Neural cell (in vitro differentiated cells): ENCODE results near the gene MLLT3. TPM values are rescaled to one million over a fixed set of nuclear protein-coding genes. Genes with fewer than 3 reads are reported as not detected.

Source experiments
- H2AFZ ChIP-seq: fragments of 200-600, 300-800 bp; sonication (generic), shearing (Covaris generic); 2 replicates; pipeline ENCODE4 v1.6.0; 2014; ENCODE audit warnings: low read depth, mild to moderate bottlenecking, antibody characterized with exemption, low read length, moderate library complexity
- H3F3A ChIP-seq: fragments of 200-600 bp; shearing (Covaris generic); 2 replicates; pipeline ENCODE4 v1.6.1; 2016; ENCODE audit warnings: mild to moderate bottlenecking, moderate library complexity, mixed read lengths, antibody characterized with exemption, low read length; ENCODE audit not compliant: insufficient read depth, poor library complexity, severe bottlenecking
- H3K27ac ChIP-seq: fragments of 200-600, 300-800 bp; sonication (generic), shearing (Covaris generic); 2 replicates; pipeline ENCODE4 v1.5.1; 2014; ENCODE audit warnings: mild to moderate bottlenecking, low read length, moderate library complexity
- H3K27me3 ChIP-seq: fragments of 300-800, 200-600 bp; sonication (generic), shearing (Covaris generic); 2 replicates; pipeline ENCODE4 v1.6.0; 2014; ENCODE audit warnings: mild to moderate bottlenecking, low read depth, low read length, moderate library complexity; ENCODE audit not compliant: insufficient read depth
- H3K36me3 ChIP-seq: fragments of 300-800, 200-600 bp; sonication (generic), shearing (Covaris generic); 2 replicates; pipeline ENCODE4 v1.5.1; 2014; ENCODE audit warnings: mild to moderate bottlenecking, antibody characterized with exemption, low read length, moderate library complexity; ENCODE audit not compliant: insufficient read depth
- H3K4me2 ChIP-seq: fragments of 300-800, 200-600 bp; sonication (generic), shearing (Covaris generic); 2 replicates; pipeline ENCODE4 v1.6.0; 2014; ENCODE audit warnings: mild to moderate bottlenecking, low read length
- H3K4me3 ChIP-seq: fragments of 300-800, 200-600 bp; sonication (generic), shearing (Covaris generic); 2 replicates; pipeline ENCODE4 v1.5.1; 2014; ENCODE audit warnings: mild to moderate bottlenecking, low read length, moderate library complexity
- H3K79me2 ChIP-seq: fragments of 200-600 bp; shearing (Covaris generic); replicated peaks from 2 replicates; pipeline ENCODE4 v1.6.0; 2014; ENCODE audit warnings: mild to moderate bottlenecking, low read length, moderate library complexity; ENCODE audit not compliant: insufficient read depth
- H3K9ac ChIP-seq: fragments of 300-800, 200-600 bp; sonication (generic), shearing (Covaris generic); 2 replicates; pipeline ENCODE4 v1.6.1; 2016; ENCODE audit warnings: mild to moderate bottlenecking, low read length, mixed read lengths
- H3K9me2 ChIP-seq: fragments of 200-600 bp; shearing (Covaris generic); 2 replicates; pipeline ENCODE4 v1.6.1; 2016; ENCODE audit warnings: mild to moderate bottlenecking, low read length, mixed read lengths; ENCODE audit not compliant: insufficient read depth
- H3K9me3 ChIP-seq: fragments of 200-600, 300-800 bp; sonication (generic), shearing (Covaris generic); 2 replicates; pipeline ENCODE4 v1.6.1; 2016; ENCODE audit warnings: mild to moderate bottlenecking, mixed run types, low read length, moderate library complexity, mixed read lengths
- H4K20me1 ChIP-seq: fragments of 200-600 bp; shearing (Covaris generic); 2 replicates; pipeline ENCODE4 v1.6.1; 2016; ENCODE audit warnings: mild to moderate bottlenecking, mixed run types; ENCODE audit not compliant: insufficient read depth
- EP300 ChIP-seq: fragments of 450-650 bp; conservative IDR thresholded peaks from 2 replicates; pipeline ENCODE4 v1.6.1; 2014; ENCODE audit warnings: antibody characterized with exemption, mild to moderate bottlenecking, moderate library complexity; ENCODE audit not compliant: poor library complexity, severe bottlenecking
- MXI1 ChIP-seq: fragments of 450-650 bp; conservative IDR thresholded peaks from 2 replicates; pipeline ENCODE4 v1.6.1; 2014; ENCODE audit warnings: antibody characterized with exemption, mild to moderate bottlenecking; ENCODE audit not compliant: poor library complexity, severe bottlenecking
- POLR2AphosphoS5 ChIP-seq: IDR thresholded peaks from 2 replicates; pipeline ENCODE4 v1.6.1; 2012
- SMC3 ChIP-seq: fragments of 450-650 bp; conservative IDR thresholded peaks from 2 replicates; pipeline ENCODE4 v1.6.1; 2014; ENCODE audit warnings: antibody characterized with exemption, mild to moderate bottlenecking, moderate library complexity; ENCODE audit not compliant: poor library complexity
- TAF1 ChIP-seq: IDR thresholded peaks from 2 replicates; pipeline ENCODE4 v1.6.1; 2012; ENCODE audit warnings: low read depth
- polyA plus RNA-seq: library from polyadenylated mRNA; depleted of rRNA; stranded (reverse); fragments of >200 nt; gene quantifications from 2 replicates; pipeline ENCODE4 v1.2.3, GENCODE V29; 2014
- TF ChIP-seq, protein P1 (sequence below): fragments of 450-650 bp; IDR thresholded peaks from 2 replicates; pipeline ENCODE4 v1.5.1; 2014; ENCODE audit warnings: antibody characterized with exemption, mild to moderate bottlenecking, moderate library complexity; ENCODE audit not compliant: poor library complexity, severe bottlenecking
- TF ChIP-seq, protein P2 (sequence below): IDR thresholded peaks from 2 replicates; pipeline ENCODE4 v1.6.1; 2012; ENCODE audit warnings: borderline replicate concordance

The MLLT3 gene
- polyA plus RNA-seq, 1 donor from 2014 or later, result 61.5 TPM

DNA sequence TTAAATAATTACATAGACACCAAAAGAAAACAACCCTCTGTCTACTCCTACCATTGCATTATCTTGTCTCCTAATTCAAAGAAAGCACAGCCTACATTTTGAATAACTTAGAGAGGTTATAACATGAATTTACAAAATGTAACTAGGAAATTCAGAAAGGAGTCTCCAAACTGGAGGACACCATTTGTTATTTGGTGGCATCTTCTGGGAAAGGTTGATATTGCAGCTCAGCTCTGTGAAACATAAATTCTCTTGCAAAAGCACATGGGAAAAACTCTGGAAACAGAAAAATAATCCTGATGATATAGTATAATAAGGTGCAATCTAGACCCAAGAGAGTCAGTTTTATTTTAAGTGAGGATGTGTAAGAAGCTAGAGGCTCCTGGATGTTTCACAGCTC is 215.3 kb downstream of the MLLT3 start:
- H3K4me2 ChIP-seq, result no peak overlapping the region
- TF ChIP-seq, protein P1, sequence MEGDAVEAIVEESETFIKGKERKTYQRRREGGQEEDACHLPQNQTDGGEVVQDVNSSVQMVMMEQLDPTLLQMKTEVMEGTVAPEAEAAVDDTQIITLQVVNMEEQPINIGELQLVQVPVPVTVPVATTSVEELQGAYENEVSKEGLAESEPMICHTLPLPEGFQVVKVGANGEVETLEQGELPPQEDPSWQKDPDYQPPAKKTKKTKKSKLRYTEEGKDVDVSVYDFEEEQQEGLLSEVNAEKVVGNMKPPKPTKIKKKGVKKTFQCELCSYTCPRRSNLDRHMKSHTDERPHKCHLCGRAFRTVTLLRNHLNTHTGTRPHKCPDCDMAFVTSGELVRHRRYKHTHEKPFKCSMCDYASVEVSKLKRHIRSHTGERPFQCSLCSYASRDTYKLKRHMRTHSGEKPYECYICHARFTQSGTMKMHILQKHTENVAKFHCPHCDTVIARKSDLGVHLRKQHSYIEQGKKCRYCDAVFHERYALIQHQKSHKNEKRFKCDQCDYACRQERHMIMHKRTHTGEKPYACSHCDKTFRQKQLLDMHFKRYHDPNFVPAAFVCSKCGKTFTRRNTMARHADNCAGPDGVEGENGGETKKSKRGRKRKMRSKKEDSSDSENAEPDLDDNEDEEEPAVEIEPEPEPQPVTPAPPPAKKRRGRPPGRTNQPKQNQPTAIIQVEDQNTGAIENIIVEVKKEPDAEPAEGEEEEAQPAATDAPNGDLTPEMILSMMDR, result no peak
- no peak for TF ChIP-seq POLR2AphosphoS5
- TF ChIP-seq, protein P2, sequence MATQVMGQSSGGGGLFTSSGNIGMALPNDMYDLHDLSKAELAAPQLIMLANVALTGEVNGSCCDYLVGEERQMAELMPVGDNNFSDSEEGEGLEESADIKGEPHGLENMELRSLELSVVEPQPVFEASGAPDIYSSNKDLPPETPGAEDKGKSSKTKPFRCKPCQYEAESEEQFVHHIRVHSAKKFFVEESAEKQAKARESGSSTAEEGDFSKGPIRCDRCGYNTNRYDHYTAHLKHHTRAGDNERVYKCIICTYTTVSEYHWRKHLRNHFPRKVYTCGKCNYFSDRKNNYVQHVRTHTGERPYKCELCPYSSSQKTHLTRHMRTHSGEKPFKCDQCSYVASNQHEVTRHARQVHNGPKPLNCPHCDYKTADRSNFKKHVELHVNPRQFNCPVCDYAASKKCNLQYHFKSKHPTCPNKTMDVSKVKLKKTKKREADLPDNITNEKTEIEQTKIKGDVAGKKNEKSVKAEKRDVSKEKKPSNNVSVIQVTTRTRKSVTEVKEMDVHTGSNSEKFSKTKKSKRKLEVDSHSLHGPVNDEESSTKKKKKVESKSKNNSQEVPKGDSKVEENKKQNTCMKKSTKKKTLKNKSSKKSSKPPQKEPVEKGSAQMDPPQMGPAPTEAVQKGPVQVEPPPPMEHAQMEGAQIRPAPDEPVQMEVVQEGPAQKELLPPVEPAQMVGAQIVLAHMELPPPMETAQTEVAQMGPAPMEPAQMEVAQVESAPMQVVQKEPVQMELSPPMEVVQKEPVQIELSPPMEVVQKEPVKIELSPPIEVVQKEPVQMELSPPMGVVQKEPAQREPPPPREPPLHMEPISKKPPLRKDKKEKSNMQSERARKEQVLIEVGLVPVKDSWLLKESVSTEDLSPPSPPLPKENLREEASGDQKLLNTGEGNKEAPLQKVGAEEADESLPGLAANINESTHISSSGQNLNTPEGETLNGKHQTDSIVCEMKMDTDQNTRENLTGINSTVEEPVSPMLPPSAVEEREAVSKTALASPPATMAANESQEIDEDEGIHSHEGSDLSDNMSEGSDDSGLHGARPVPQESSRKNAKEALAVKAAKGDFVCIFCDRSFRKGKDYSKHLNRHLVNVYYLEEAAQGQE, result no peak
- TF ChIP-seq MXI1, result no peak
- TF ChIP-seq TAF1, result no peak
- no peak for TF ChIP-seq EP300
- no peaks in the 10 kb centered on the region for H3K36me3 ChIP-seq
- H3K9me2 ChIP-seq, result no peaks in the 10 kb centered on the region
- no peak overlapping the region for H2AFZ ChIP-seq
- no peak overlapping the region for H3K4me3 ChIP-seq
- no peak overlapping the region for H3K9ac ChIP-seq
- no peaks in the 10 kb centered on the region for H3K9me3 ChIP-seq
- no peaks in the 10 kb centered on the region for H3K27me3 ChIP-seq
- H3K27ac ChIP-seq, result no peak overlapping the region
- no peaks in the 10 kb centered on the region for H3K79me2 ChIP-seq
- no peaks in the 10 kb centered on the region for H4K20me1 ChIP-seq
- H3F3A ChIP-seq, result no peaks in the 10 kb centered on the region

DNA sequence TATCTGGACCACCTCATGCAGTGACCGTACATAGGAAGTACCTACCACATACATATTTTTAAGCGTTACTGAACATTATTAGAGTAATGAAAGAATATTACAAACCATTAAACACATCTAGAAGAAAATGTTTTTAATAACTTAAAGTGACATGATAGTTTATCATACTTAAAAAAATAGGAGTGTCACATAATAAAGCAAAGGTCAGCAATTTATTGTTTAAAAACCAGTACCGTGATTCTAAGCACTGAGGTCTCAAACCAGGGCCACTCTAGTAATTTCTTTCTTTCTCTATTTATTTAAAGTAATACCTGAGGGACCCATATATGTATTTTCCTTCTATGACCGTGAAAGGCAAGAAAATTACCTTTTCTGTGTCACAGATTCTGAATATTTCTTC is 216.0 kb downstream of the MLLT3 start:
- no peak overlapping the region for H2AFZ ChIP-seq
- no peaks in the 10 kb centered on the region for H3K27me3 ChIP-seq
- H3K9ac ChIP-seq, result no peak overlapping the region
- no peak for TF ChIP-seq EP300
- TF ChIP-seq, protein P1, result no peak
- TF ChIP-seq SMC3, result no peak
- no peak for TF ChIP-seq POLR2AphosphoS5
- no peak for TF ChIP-seq TAF1
- no peaks in the 10 kb centered on the region for H4K20me1 ChIP-seq
- no peaks in the 10 kb centered on the region for H3F3A ChIP-seq
- no peak overlapping the region for H3K4me3 ChIP-seq
- no peaks in the 10 kb centered on the region for H3K79me2 ChIP-seq
- no peak overlapping the region for H3K27ac ChIP-seq
- no peaks in the 10 kb centered on the region for H3K36me3 ChIP-seq
- H3K4me2 ChIP-seq, result no peak overlapping the region
- H3K9me2 ChIP-seq, result no peaks in the 10 kb centered on the region
- no peaks in the 10 kb centered on the region for H3K9me3 ChIP-seq
